Cerebellar cortex (tissue), 1 donor: ENCODE data around the gene RIMS4.
"Not testable (repeated sequence)": the region's sequence is repeated elsewhere in the genome, so short reads cannot be mapped to it uniquely, and the experiment has no call there.

ENCODE experiments used
- DNase-seq: peaks from one replicate; pipeline ENCODE4 v3.0.0-alpha.2; 2015; ENCODE audit warnings: low spot score

Gene RIMS4

GRCh38 chr20:44795836-44796235 is 14.5 kb downstream of the RIMS4 start:
- DNase-seq = no peak

- no peak for DNase-seq
Observed at GRCh38 chr20:44792796-44793195, 17.6 kb downstream of the RIMS4 start.

- DNase-seq = peak; percentile 37
Observed at GRCh38 chr20:44790638-44791393, 19.5 kb downstream of the RIMS4 start.

- DNase-seq = no peak
Observed at GRCh38 chr20:44788706-44789456, 21.5 kb downstream of the RIMS4 start.

GRCh38 chr20:44787299-44787698 is 23.0 kb downstream of the RIMS4 start:
- DNase-seq = no peak

- peak; percentile 16 for DNase-seq
Observed at GRCh38 chr20:44785768-44786167, 24.6 kb downstream of the RIMS4 start.

- DNase-seq = no peak
Observed at GRCh38 chr20:44784688-44785087, 25.7 kb downstream of the RIMS4 start.

GRCh38 chr20:44781791-44782190 is 28.6 kb downstream of the RIMS4 start:
- no peak for DNase-seq

- no peak for DNase-seq
Observed at GRCh38 chr20:44781118-44781517, 29.2 kb downstream of the RIMS4 start.

GRCh38 chr20:44780226-44780625 is 30.1 kb downstream of the RIMS4 start:
- DNase-seq = peak; percentile 12

GRCh38 chr20:44776980-44777379 is 33.4 kb downstream of the RIMS4 start:
- no peak for DNase-seq

GRCh38 chr20:44773070-44773829 is 37.1 kb downstream of the RIMS4 start:
- no peak for DNase-seq

- DNase-seq = no peak
Observed at GRCh38 chr20:44772636-44773035, 37.7 kb downstream of the RIMS4 start.

- DNase-seq = no peak
Observed at GRCh38 chr20:44771172-44771535, 39.2 kb downstream of the RIMS4 start.

- DNase-seq = no peak
Observed at GRCh38 chr20:44770484-44771171, 39.7 kb downstream of the RIMS4 start.

- DNase-seq = no peak
Observed at GRCh38 chr20:44769481-44769863, 40.9 kb downstream of the RIMS4 start.

GRCh38 chr20:44768854-44769480 is 41.4 kb downstream of the RIMS4 start:
- no peak for DNase-seq

- DNase-seq = no peak
Observed at GRCh38 chr20:44768256-44768655, 42.1 kb downstream of the RIMS4 start.

GRCh38 chr20:44765701-44766347 is 44.5 kb downstream of the RIMS4 start:
- no peak for DNase-seq

GRCh38 chr20:44765091-44765490 is 45.3 kb downstream of the RIMS4 start:
- no peak for DNase-seq

GRCh38 chr20:44763798-44764197 is 46.5 kb downstream of the RIMS4 start:
- not testable (repeated sequence) for DNase-seq
